H9 (cell line): ENCODE data around the gene CCNQ. TPM values are rescaled to one million over a fixed set of nuclear protein-coding genes. Genes with fewer than 3 reads are reported as not detected.

ENCODE experiments used
- DNase-seq: peaks from one replicate; pipeline ENCODE4 v3.0.0-alpha.2; 2017
- H2AFZ ChIP-seq: one replicate; pipeline ENCODE4 v1.6.1; 2013; ENCODE audit warnings: mild to moderate bottlenecking, low read length, control low read depth, moderate library complexity
- H2AK5ac ChIP-seq: 2 replicates; pipeline ENCODE4 v1.6.1; 2013; ENCODE audit warnings: low read length, control low read depth, mixed read lengths; ENCODE audit not compliant: insufficient read length
- H2BK120ac ChIP-seq: one replicate; pipeline ENCODE4 v1.6.1; 2013; ENCODE audit warnings: low read depth, mild to moderate bottlenecking, low read length, control low read depth, inconsistent platforms; ENCODE audit not compliant: poor library complexity, severe bottlenecking
- H2BK12ac ChIP-seq: 2 replicates; pipeline ENCODE4 v1.6.1; 2013; ENCODE audit warnings: low read length, control low read depth, mixed read lengths, low read depth; ENCODE audit not compliant: insufficient read length
- H2BK15ac ChIP-seq: 2 replicates; pipeline ENCODE4 v1.6.1; 2013; ENCODE audit warnings: low read depth, low read length, control low read depth
- H2BK20ac ChIP-seq: one replicate; pipeline ENCODE4 v1.6.1; 2013; ENCODE audit warnings: low read depth, mild to moderate bottlenecking, low read length, control low read depth, inconsistent platforms; ENCODE audit not compliant: poor library complexity, severe bottlenecking
- H2BK5ac ChIP-seq: 2 replicates; pipeline ENCODE4 v1.6.1; 2013; ENCODE audit warnings: low read length, control low read depth, mixed read lengths; ENCODE audit not compliant: insufficient read length
- H3K14ac ChIP-seq: 2 replicates; pipeline ENCODE4 v1.6.1; 2013; ENCODE audit warnings: low read length, control low read depth; ENCODE audit not compliant: insufficient read depth
- H3K18ac ChIP-seq: 2 replicates; pipeline ENCODE4 v1.6.1; 2013; ENCODE audit warnings: low read depth, mild to moderate bottlenecking, mixed read lengths, low read length, control low read depth; ENCODE audit not compliant: insufficient read length
- H3K23ac ChIP-seq: 2 replicates; pipeline ENCODE4 v1.6.1; 2013; ENCODE audit warnings: low read length, control low read depth, mixed read lengths, low read depth; ENCODE audit not compliant: insufficient read length
- H3K23me2 ChIP-seq: 2 replicates; pipeline ENCODE4 v1.6.1; 2013; ENCODE audit warnings: low read depth, mild to moderate bottlenecking, mixed read lengths, low read length, control low read depth; ENCODE audit not compliant: insufficient read length, poor library complexity, severe bottlenecking
- H3K27ac ChIP-seq: 2 replicates; pipeline ENCODE4 v1.5.1; 2013; ENCODE audit warnings: low read length, control low read depth, mixed read lengths, low read depth; ENCODE audit not compliant: insufficient read length
- H3K27me3 ChIP-seq: 2 replicates; pipeline ENCODE4 v1.6.1; 2013; ENCODE audit warnings: low read length, control low read depth, inconsistent platforms; ENCODE audit not compliant: insufficient read depth
- H3K4ac ChIP-seq: 2 replicates; pipeline ENCODE4 v1.6.1; 2013; ENCODE audit warnings: low read depth, mild to moderate bottlenecking, control low read depth, inconsistent platforms, low read length, moderate library complexity
- H3K4me1 ChIP-seq: 2 replicates; pipeline ENCODE4 v1.6.1; 2013; ENCODE audit warnings: low read length, control low read depth, inconsistent platforms; ENCODE audit not compliant: insufficient read depth
- H3K4me2 ChIP-seq: 2 replicates; pipeline ENCODE4 v1.6.1; 2013; ENCODE audit warnings: low read length, control low read depth, mixed read lengths; ENCODE audit not compliant: insufficient read length, insufficient read depth
- H3K56ac ChIP-seq: 2 replicates; pipeline ENCODE4 v1.6.1; 2013; ENCODE audit warnings: low read depth, mild to moderate bottlenecking, mixed read lengths, low read length, control low read depth; ENCODE audit not compliant: insufficient read length
- H3K79me1 ChIP-seq: 2 replicates; pipeline ENCODE4 v1.6.1; 2013; ENCODE audit warnings: low read depth, mild to moderate bottlenecking, moderate library complexity, low read length, control low read depth, inconsistent platforms; ENCODE audit not compliant: insufficient read depth, poor library complexity, severe bottlenecking
- H3K79me2 ChIP-seq: 2 replicates; pipeline ENCODE4 v1.6.1; 2013; ENCODE audit warnings: low read length, control low read depth, inconsistent platforms; ENCODE audit not compliant: insufficient read depth
- H3K9ac ChIP-seq: 2 replicates; pipeline ENCODE4 v1.6.1; 2013; ENCODE audit warnings: low read length, control low read depth, mixed read lengths; ENCODE audit not compliant: insufficient read length; ENCODE audit errors: extremely low read depth
- H3K9me3 ChIP-seq: one replicate; pipeline ENCODE4 v1.6.1; 2013; ENCODE audit warnings: low read depth, low read length, inconsistent platforms; ENCODE audit not compliant: control insufficient read depth
- H3T11ph ChIP-seq: one replicate; pipeline ENCODE4 v1.6.1; 2013; ENCODE audit warnings: mild to moderate bottlenecking, low read length, control low read depth, inconsistent platforms
- H4K20me1 ChIP-seq: one replicate; pipeline ENCODE4 v1.6.1; 2013; ENCODE audit not compliant: control insufficient read depth, insufficient read length, insufficient read depth
- H4K5ac ChIP-seq: 2 replicates; pipeline ENCODE4 v1.6.1; 2013; ENCODE audit warnings: low read depth, mild to moderate bottlenecking, mixed read lengths, low read length, control low read depth; ENCODE audit not compliant: insufficient read length
- H4K8ac ChIP-seq: replicated peaks from 2 replicates; pipeline ENCODE4 v1.6.1; 2013; ENCODE audit warnings: low read length, control low read depth, mixed read lengths, low read depth; ENCODE audit not compliant: insufficient read length
- H4K91ac ChIP-seq: 2 replicates; pipeline ENCODE4 v1.6.1; 2013; ENCODE audit warnings: low read depth, mild to moderate bottlenecking, moderate library complexity, mixed read lengths, low read length, control low read depth; ENCODE audit not compliant: insufficient read length
- H3K27ac Mint-ChIP-seq, 3 experiments: 2 replicates in 2 of 3; 3 replicates in 1 of 3; pipeline ENCODE4 v1.8.0; 2020 to 2021; ENCODE audit warnings: mixed read lengths in 3 of 3, mild to moderate bottlenecking in 1 of 3, moderate library complexity in 1 of 3
- H3K27me3 Mint-ChIP-seq: 2 replicates; pipeline ENCODE4 v1.8.0; 2021; ENCODE audit warnings: low read depth, mild to moderate bottlenecking, moderate library complexity, mixed read lengths
- H3K36me3 Mint-ChIP-seq, 3 experiments: 2 replicates in 2 of 3; 3 replicates in 1 of 3; pipeline ENCODE4 v1.8.0; 2020 to 2021; ENCODE audit warnings: low read depth in 3 of 3, mixed read lengths in 3 of 3; ENCODE audit not compliant: insufficient read depth in 1 of 3
- H3K4me1 Mint-ChIP-seq, 2 experiments: 2 replicates each; pipeline ENCODE4 v1.8.0; 2020; ENCODE audit warnings: mixed read lengths in 2 of 2
- H3K4me3 Mint-ChIP-seq, 2 experiments: 2 replicates in 1 of 2; 3 replicates in 1 of 2; pipeline ENCODE4 v1.8.0; 2020 to 2021; ENCODE audit warnings: mild to moderate bottlenecking in 2 of 2, mixed read lengths in 2 of 2, moderate library complexity in 1 of 2
- H3K9me3 Mint-ChIP-seq, 2 experiments: 2 replicates in 1 of 2; 3 replicates in 1 of 2; pipeline ENCODE4 v1.8.0; 2020; ENCODE audit warnings: mild to moderate bottlenecking in 2 of 2, mixed read lengths in 2 of 2, moderate library complexity in 1 of 2
- CTCF ChIP-seq: fragments of 200-600 bp; sonication (generic); conservative IDR thresholded peaks from 3 replicates; pipeline ENCODE4 v1.8.0; 2021; ENCODE audit warnings: antibody characterized with exemption, mild to moderate bottlenecking
- WGBS: extraction: QIAGEN DNeasy Blood & Tissue Kit; methylation state at CpG from one replicate; pipeline ENCODE4 v1.1.7; 2013; ENCODE audit warnings: missing lambda C conversion rate, low lambda C conversion rate, mixed read lengths; ENCODE audit not compliant: insufficient read length; ENCODE audit errors: extremely low coverage; 5-methylcytosine and 5-hydroxymethylcytosine counted together
- total RNA-seq: library from RNA; stranded (reverse); gene quantifications from 2 replicates; pipeline ENCODE4 v1.2.1, GENCODE V29; 2021

The CCNQ gene
- total RNA-seq, 1 experiment from 2014 or later, result 18.4 TPM

- Histone ChIP-seq H4K91ac (no peak overlapping the region), H3K27ac (no peak overlapping the region), H3K4me2 (no peak overlapping the region), H3K79me1 (no peaks in the 10 kb centered on the region), H3K23ac (no peak overlapping the region), H3K14ac (no peak overlapping the region), H2BK15ac (no peak overlapping the region), H3K18ac (no peak overlapping the region), H2BK5ac (no peak overlapping the region), H2BK20ac (no peak overlapping the region), H3K79me2 (no peaks in the 10 kb centered on the region), H2BK120ac (no peak overlapping the region), H4K8ac (no peak overlapping the region), H3K9ac (no peak overlapping the region), H3K27me3 (no peaks in the 10 kb centered on the region), H3K4ac (no peak overlapping the region), H3T11ph (no peak overlapping the region), H2BK12ac (no peak overlapping the region), H3K4me1 (no peaks in the 10 kb centered on the region), H3K56ac (no peak overlapping the region), H4K20me1 (no peaks in the 10 kb centered on the region), H3K9me3 (peaks cover 28% of the 10 kb centered on the region), H4K5ac (no peak overlapping the region), H2AK5ac (no peak overlapping the region), H2AFZ (no peak overlapping the region), H3K23me2 (no peaks in the 10 kb centered on the region)
- Mint-ChIP-seq H3K27me3 (peaks cover 16% of the 10 kb centered on the region), H3K4me3 (no peak overlapping the region), H3K36me3 (peaks cover 5 to 7% (median 5%) of the 10 kb centered on the region in 3 experiments; a peak in 4 of 7 replicates), H3K9me3 (peaks cover 71 to 76% of the 10 kb centered on the region in 2 experiments), H3K27ac (no peak overlapping the region), H3K4me1 (0 out of 4 replicates have a peak, but pooled peaks cover 2 to 3% of the 10 kb centered on the region in 2 experiments)
- WGBS, result no CpG with 5 or more reads among the region's 7 CpGs
- DNase-seq, result no peak
- no peak for TF ChIP-seq CTCF
These were observed 37.6 kb downstream of the CCNQ start for GRCh38 chrX:153561337-153561736.
